GM21360 (cell line): Measurements from ENCODE around the gene ZNF639.
"Not testable (repeated sequence)": the region's sequence is repeated elsewhere in the genome, so short reads cannot be mapped to it uniquely, and the experiment has no call there.

Source experiments
- ATAC-seq: cut with Tn5 transposase; IDR thresholded peaks from one replicate; pipeline ENCODE4 v1.9.1; 2021; ENCODE audit warnings: mild to moderate bottlenecking, moderate library complexity; ENCODE audit not compliant: unreplicated experiment

ZNF639 gene

GRCh38 chr3:179322286-179323196 lies at the start of gene ZNF639:
Gene ZNF639, plus strand, starts transcription at chr3:179323031. Its CDS starts 5,263 bp downstream, at chr3:179328294.
- ATAC-seq: peak; percentile 86

DNA sequence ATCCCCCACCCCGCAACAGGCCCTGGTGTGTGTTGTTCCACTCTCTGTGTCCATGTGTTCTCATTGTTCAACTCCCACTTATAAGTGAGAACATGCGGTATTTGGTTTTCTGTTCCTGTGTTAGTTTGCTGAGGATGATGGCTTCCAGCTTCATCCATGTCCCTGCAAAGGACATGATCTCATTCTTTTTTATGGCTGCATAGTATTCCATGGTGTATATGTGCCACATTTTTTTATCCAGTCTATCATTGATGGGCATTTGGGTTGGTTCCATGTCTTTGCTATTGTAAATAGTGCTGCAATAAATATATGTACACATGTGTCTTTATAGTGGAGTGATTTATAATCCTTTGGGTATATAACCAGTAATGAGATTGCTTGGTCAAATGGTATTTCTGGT lies 48.4 kb upstream of the ZNF639 start:
- not testable (repeated sequence) for ATAC-seq

DNA sequence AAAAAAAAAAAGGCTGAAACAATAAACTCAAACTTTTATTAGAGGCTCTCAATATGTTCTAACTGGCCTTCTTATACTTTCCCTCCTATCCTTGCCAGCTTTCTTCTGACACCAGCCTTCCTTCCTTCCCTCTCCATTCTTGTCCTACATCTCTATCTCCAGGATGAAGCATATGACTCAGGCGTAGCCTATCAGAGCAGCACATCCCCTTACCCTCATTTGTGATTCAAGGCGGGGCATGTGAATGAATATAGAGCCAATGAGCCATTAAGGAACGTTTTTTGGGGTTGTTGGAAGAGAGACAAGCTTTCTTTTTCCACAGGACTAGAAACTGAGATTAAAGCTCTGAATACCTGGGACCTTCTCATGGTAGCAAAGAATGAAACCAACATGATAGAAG lies 46.8 kb upstream of the ZNF639 start:
- ATAC-seq: no peak

DNA sequence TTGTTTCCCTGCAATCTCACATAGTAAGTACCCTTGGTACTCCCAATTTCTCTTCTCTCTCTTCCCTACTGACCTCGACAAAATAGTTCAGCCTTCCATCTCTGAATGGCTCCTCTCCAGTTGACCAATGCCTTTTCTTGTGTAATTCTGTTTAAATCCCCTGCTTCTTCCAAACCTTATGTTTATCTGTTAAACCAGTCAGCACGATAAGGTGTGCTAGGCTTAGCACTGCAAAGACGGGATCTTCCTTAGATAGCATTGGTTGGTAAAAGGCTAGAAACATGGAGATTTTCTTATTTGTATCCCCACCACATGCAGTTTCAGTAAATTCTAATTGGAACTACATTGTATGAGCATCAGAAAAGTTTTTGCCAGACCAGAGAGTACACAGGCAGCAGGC lies 46.1 kb upstream of the ZNF639 start:
- ATAC-seq: no peak

DNA sequence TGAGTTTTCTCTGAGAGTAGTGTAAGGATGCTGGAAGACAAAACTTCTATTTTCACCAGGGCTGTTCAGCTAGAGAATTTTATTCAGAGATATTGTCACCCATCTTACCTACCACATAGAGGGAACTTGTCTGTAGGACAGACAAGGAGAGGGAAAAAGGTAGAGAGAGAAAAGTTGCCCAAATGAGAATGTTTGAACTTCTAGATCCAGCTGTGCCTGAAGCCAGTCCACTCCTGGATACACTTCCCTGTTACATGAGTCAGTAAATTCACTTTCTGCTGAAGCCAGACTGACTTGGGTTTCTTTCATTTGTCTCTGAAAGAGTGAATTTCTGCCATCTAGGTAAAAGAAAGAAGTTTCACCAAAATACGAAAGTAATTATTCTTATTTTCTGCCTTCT lies 44.7 kb upstream of the ZNF639 start:
- ATAC-seq: no peak

- no peak for ATAC-seq
Measured at GRCh38 chr3:179278932-179279693, 43.7 kb upstream of the ZNF639 start.

DNA sequence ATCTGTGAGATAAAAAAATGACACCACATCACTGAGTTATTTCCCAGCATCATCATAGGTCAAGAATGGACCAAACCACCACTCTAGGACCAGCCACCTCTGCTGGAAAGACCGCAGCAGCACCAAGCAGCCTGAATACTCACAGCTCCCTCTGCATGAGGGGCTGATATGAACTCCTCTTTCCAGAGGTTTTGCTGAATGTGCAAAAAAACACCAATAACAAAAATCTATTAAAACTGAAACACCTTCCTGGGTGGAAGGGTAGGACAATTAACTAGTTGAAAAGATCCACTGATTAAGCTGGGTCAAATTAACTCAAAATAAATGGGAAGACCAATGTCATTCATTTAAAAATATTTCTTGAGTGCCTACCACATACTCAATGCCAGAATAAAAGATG lies 43.0 kb upstream of the ZNF639 start:
- ATAC-seq: no peak

DNA sequence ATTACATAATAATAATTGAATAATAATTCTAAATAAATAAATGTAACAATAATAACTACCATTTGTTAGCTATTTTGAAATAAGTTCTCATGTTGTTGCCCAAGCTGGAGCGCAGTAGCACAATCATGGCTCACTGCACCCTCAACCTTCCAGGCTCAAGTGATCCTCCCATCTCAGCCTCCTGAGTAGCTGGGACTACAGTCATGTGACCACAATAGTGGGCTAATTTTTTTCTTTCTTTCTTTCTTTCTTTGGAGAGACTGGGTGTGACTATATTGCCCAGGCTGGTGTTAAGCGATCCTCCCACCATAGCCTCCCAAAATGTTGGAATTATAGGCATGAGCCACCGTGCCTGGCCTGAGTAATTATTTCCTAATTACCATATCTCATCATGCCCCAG lies 41.0 kb upstream of the ZNF639 start:
- ATAC-seq: no peak

- ATAC-seq: no peak
Measured at GRCh38 chr3:179286331-179286730, 36.5 kb upstream of the ZNF639 start.

GRCh38 chr3:179288845-179289244 lies 34.0 kb upstream of the ZNF639 start:
- no peak for ATAC-seq

- ATAC-seq: no peak
Measured at GRCh38 chr3:179289295-179289694, 33.5 kb upstream of the ZNF639 start.

DNA sequence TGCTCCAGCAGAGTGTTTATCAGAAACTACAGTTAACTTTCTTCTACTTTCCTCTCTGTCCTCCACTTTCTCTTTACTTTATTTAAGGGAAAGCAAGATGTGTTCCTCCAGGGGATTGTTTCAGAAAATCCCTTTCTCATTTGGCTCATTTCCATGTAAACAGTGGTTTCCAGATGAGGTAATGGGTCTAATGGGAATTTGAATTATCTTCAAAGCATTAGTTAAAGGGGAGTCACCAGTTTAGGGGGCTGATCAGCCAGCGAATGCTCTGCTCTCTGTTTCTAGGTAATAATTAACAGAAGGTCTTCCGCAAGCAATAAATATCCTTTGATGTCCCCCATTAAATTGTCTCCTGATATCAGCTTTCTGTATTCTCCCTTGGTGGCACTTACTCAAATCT lies 30.4 kb upstream of the ZNF639 start:
- ATAC-seq: no peak

GRCh38 chr3:179297971-179298725 lies 24.7 kb upstream of the ZNF639 start:
- no peak for ATAC-seq

- ATAC-seq: no peak
Measured at GRCh38 chr3:179299316-179299715, 23.5 kb upstream of the ZNF639 start.

- no peak for ATAC-seq
Measured at GRCh38 chr3:179299999-179300613, 22.7 kb upstream of the ZNF639 start.

- ATAC-seq: no peak
Measured at GRCh38 chr3:179301645-179302044, 21.2 kb upstream of the ZNF639 start.

DNA sequence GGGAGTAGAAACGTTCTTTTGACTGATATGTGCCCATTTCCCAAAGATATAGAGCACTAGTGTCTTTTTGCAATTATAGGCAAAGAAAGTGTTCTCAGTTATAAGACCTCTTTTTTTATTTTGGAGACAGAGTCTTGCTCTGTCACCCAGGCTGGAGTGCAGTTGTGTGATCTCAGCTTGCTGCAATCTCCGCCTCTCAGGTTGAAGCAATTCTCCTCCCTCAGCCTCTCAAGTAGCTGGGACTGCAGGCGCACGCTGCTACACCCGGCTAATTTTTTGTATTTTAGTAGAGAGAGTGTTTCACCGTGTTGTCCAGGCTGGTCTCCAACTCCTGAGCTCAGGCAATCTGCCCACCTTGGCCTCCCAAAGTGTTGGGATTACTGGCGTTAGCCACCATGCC lies 20.7 kb upstream of the ZNF639 start:
- ATAC-seq: no peak

DNA sequence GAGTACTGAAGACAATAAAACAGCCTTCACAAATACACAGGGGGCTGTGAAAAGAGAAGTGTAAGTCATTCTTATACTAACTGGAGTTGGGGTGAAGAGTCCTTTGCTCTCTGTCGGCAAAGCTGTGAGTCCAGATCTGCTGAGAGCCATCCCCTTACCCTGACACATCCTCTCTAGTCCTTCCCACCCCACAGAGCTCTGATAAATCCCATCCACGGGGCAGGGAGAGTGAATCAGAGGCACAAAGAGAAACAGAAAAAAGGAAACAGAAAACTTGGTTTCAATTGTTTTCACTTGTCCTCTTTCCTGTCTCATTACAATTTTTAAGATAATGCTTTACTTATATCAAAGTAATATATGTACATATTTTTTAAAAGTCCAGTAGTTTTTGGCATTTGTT lies 18.2 kb upstream of the ZNF639 start:
- ATAC-seq: no peak

GRCh38 chr3:179307362-179307761 lies 15.5 kb upstream of the ZNF639 start:
- ATAC-seq: not testable (repeated sequence)

DNA sequence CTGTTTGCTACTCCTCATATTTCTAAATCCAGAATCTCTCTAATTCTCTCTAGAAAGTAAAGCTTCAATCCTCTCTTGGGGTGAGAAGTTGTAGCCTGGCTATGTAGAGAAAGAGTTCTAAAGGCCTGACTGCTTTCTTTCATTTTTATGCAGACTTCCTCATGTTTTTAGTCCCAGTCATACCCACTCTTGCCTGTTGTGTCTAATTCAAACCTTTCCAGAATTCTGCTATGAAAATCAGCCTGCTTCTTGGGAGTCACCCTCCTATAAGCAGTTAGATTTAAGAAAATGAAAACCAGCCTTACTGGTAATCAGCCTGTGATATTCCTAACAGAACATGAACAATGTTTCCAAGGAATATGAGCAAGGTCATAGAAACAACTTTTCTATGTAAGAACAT lies 14.8 kb upstream of the ZNF639 start:
- no peak for ATAC-seq
